ENCODE measurements around the gene ROBO1.

ROBO1 gene

DNA sequence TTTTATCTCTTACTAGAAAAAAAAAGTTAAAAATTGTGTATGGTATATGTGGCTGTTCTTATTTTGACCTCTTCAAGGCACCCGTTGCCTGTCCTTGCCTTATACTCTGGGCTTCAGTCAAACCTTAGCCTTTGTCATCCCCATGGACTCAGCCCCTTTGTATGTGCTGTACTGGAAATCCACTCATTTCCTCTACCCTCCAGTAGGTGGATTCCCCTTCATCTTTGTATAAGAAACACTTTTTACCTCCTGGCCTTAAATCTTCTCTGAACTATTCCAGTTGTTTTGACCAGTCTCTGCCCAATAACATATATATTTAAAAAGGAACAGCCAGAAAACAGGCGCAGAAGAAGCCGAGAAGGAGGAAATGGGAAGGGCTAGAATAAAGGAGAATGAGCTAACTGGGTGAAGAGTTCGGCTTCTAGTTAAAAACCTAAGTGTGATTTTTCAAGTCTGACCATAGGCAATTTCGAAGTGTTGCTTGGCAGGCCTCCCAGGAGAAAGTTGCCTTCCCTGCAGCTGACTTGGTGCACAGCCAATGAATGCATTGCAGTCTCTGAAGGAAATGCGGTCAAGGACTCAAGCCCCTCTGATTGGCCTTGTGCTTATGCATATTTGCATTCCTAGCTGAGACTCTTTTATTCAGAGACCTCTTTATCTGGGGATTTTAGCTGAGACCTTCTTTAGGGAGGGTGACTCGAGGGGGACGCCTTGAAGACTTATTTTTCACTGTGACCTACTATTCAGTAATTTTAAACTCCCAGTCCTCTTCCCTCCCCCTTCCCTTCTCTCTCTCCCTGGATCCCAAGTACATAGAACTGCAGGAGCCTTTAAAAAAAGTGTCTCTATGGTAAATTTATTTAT is 277.4 kb downstream of the ROBO1 start:
- Mint-ChIP-seq H3K27me3 (no peaks in the 10 kb centered on the region), H3K4me1 (ENCODE audit: low read depth) (no peaks in the 10 kb centered on the region), H3K4me3 (no peak overlapping the region), H3K36me3 (no peaks in the 10 kb centered on the region), H3K27ac (no peak overlapping the region), H3K9me3 (ENCODE audit: low read depth) (peaks cover 3% of the 10 kb centered on the region)

DNA sequence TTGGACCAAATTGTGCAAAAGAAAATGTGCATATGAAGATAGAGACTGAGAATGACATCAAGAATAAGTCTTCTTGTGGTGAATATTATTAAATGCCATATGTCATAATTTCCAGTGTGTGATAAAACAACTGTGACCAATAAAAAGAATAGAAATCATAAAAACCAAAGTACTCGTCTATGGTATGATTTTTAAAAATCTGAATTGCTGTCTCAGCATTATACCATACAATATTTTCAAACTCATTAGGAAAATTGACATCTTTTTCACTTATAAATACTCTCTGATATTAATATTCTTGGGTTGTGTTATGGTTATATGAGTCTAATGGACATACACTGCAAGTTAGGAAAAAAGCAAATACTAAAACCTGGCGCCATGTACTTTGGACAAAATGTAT is 279.4 kb downstream of the ROBO1 start:
- Mint-ChIP-seq H3K4me1 (ENCODE audit: low read depth) (no peaks in the 10 kb centered on the region), H3K4me3 (no peak overlapping the region), H3K27ac (no peak overlapping the region), H3K9me3 (ENCODE audit: low read depth) (peaks cover 3% of the 10 kb centered on the region), H3K27me3 (no peaks in the 10 kb centered on the region), H3K36me3 (no peaks in the 10 kb centered on the region)

GRCh38 chr3:79480746-79481145 is 287.1 kb downstream of the ROBO1 start:
- Mint-ChIP-seq H3K4me3 (no peak overlapping the region), H3K4me1 (ENCODE audit: low read depth) (no peaks in the 10 kb centered on the region), H3K36me3 (no peaks in the 10 kb centered on the region), H3K27ac (no peak overlapping the region), H3K27me3 (no peaks in the 10 kb centered on the region), H3K9me3 (ENCODE audit: low read depth) (peaks cover 1% of the 10 kb centered on the region)

DNA sequence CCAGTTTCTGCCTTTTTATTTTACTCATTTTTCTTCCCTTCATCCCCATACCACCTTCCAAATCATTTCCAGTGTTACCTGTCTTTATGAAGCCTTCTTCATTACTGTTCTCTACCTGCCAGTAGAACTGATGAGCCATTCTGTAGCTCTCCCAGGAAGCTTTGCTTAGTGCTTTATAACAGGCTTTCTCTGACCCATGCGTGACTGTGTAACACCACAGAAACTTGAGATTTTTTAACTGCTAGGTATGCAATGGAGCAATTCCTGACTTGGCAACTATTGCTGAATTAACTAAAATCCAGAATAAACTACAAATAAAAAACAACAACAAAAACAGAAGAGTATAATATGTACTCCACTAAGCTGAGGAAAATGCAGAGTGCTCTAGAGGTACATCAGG is 289.2 kb downstream of the ROBO1 start:
- Mint-ChIP-seq H3K9me3 (ENCODE audit: low read depth) (peaks cover 6% of the 10 kb centered on the region), H3K27ac (no peak overlapping the region), H3K36me3 (no peaks in the 10 kb centered on the region), H3K4me1 (ENCODE audit: low read depth) (no peaks in the 10 kb centered on the region), H3K4me3 (no peak overlapping the region), H3K27me3 (no peaks in the 10 kb centered on the region)

- Mint-ChIP-seq H3K27ac (no peak overlapping the region), H3K36me3 (no peaks in the 10 kb centered on the region), H3K4me1 (ENCODE audit: low read depth) (no peaks in the 10 kb centered on the region), H3K9me3 (ENCODE audit: low read depth) (peaks cover 6% of the 10 kb centered on the region), H3K27me3 (no peaks in the 10 kb centered on the region), H3K4me3 (no peak overlapping the region)
Measured at GRCh38 chr3:79477242-79477641, 290.6 kb downstream of the ROBO1 start.

GRCh38 chr3:79473993-79474392 is 293.8 kb downstream of the ROBO1 start:
- Mint-ChIP-seq H3K27me3 (no peaks in the 10 kb centered on the region), H3K9me3 (ENCODE audit: low read depth) (peaks cover 6% of the 10 kb centered on the region), H3K36me3 (no peaks in the 10 kb centered on the region), H3K4me1 (ENCODE audit: low read depth) (no peaks in the 10 kb centered on the region), H3K4me3 (no peak overlapping the region), H3K27ac (no peak overlapping the region)

DNA sequence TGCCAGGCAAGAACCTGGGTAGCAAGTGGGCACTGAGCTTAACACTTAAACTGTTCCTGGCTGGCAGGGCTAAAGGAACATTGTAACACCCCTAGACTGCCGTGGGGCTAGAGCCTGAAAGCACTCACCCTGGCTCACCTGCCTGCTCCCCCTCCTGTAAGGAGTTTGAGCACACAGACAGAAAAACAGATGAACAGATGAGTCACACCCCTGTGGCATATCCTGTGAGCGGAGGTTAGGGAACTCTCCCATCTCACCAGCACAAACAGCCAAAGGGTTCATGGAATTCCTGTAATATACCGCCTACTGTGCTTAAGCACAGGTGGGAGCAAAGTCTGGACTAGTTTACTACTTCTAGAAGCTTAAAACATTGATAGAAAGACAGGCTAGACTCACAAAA is 300.1 kb downstream of the ROBO1 start:
- Mint-ChIP-seq H3K27me3 (no peaks in the 10 kb centered on the region), H3K27ac (no peak overlapping the region), H3K4me3 (no peak overlapping the region), H3K9me3 (ENCODE audit: low read depth) (peaks cover 6% of the 10 kb centered on the region), H3K4me1 (ENCODE audit: low read depth) (no peaks in the 10 kb centered on the region), H3K36me3 (no peaks in the 10 kb centered on the region)

- Mint-ChIP-seq H3K4me1 (ENCODE audit: low read depth) (no peaks in the 10 kb centered on the region), H3K4me3 (no peak overlapping the region)
Measured at GRCh38 chr3:79461129-79461792, 306.5 kb downstream of the ROBO1 start.

DNA sequence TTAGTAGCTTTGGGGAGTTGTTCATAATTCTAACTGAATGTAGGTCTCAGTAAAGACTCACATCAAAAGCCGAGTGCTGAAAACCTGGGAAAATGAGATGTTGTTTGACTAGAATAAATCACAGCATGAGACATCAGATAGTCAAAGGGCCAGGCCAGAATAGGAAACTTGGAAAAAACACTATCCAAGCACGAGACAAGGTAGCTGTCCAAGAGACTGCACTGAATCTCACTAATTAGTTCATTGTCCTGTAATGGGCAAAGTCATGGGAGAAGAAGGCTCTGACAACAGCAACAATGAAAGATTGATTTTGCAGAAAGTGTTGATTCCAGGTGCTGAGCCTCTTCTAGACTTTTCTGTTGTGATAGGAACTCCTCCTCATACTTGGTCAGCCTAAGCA is 314.2 kb downstream of the ROBO1 start:
- no peaks in the 10 kb centered on the region for H3K36me3 Mint-ChIP-seq
- no peaks in the 10 kb centered on the region for H3K4me1 Mint-ChIP-seq (ENCODE audit: low read depth)
- no peak overlapping the region for H3K27ac Mint-ChIP-seq
- H3K4me3 Mint-ChIP-seq, result no peak overlapping the region
- H3K9me3 Mint-ChIP-seq (ENCODE audit: low read depth), result no peaks in the 10 kb centered on the region
- H3K27me3 Mint-ChIP-seq, result no peaks in the 10 kb centered on the region

More at GRCh38 chr3:79461129-79461792, 306.5 kb downstream of the ROBO1 start:
- H3K27ac Mint-ChIP-seq, result no peak overlapping the region
- no peaks in the 10 kb centered on the region for H3K36me3 Mint-ChIP-seq
- no peaks in the 10 kb centered on the region for H3K27me3 Mint-ChIP-seq
- peaks cover 13% of the 10 kb centered on the region for H3K9me3 Mint-ChIP-seq (ENCODE audit: low read depth)

GRCh38 chr3:79436387-79436786 is 331.4 kb downstream of the ROBO1 start:
- peaks cover 4% of the 10 kb centered on the region for H3K9me3 Mint-ChIP-seq (ENCODE audit: low read depth)

DNA sequence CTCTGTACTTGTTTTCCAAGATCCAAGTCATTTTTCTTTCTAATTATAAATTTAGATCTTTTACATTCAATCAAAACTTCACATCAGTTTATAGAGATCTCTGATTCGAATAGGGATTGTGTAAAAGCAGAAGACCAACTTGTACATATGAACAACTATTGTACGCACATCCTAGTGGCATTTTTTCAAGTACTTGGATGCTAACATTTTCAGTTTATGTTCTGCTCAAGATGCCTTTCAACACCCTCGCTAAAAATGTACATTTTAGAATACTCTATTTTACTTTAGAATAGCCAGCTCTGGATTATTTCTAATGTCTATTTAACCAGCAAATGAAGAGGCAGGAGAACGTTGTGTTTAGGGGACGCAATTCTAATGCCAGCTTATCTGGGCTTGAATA is 340.7 kb downstream of the ROBO1 start:
- no peaks in the 10 kb centered on the region for H3K27me3 Mint-ChIP-seq
- H3K36me3 Mint-ChIP-seq, result no peaks in the 10 kb centered on the region
- H3K27ac Mint-ChIP-seq, result no peak overlapping the region
- no peaks in the 10 kb centered on the region for H3K4me1 Mint-ChIP-seq (ENCODE audit: low read depth)
- H3K4me3 Mint-ChIP-seq, result no peak overlapping the region
- peaks cover 3% of the 10 kb centered on the region for H3K9me3 Mint-ChIP-seq (ENCODE audit: low read depth)

More at GRCh38 chr3:79436387-79436786, 331.4 kb downstream of the ROBO1 start:
- Mint-ChIP-seq H3K36me3 (no peaks in the 10 kb centered on the region), H3K4me1 (ENCODE audit: low read depth) (no peaks in the 10 kb centered on the region), H3K4me3 (no peak overlapping the region), H3K27ac (no peak overlapping the region), H3K27me3 (no peaks in the 10 kb centered on the region)

GRCh38 chr3:79424811-79425210 is 343.0 kb downstream of the ROBO1 start:
- no peaks in the 10 kb centered on the region for H3K36me3 Mint-ChIP-seq
- H3K4me3 Mint-ChIP-seq, result no peak overlapping the region
- no peak overlapping the region for H3K27ac Mint-ChIP-seq
- peaks cover 11% of the 10 kb centered on the region for H3K9me3 Mint-ChIP-seq (ENCODE audit: low read depth)
- H3K27me3 Mint-ChIP-seq, result no peaks in the 10 kb centered on the region
- H3K4me1 Mint-ChIP-seq (ENCODE audit: low read depth), result no peaks in the 10 kb centered on the region

DNA sequence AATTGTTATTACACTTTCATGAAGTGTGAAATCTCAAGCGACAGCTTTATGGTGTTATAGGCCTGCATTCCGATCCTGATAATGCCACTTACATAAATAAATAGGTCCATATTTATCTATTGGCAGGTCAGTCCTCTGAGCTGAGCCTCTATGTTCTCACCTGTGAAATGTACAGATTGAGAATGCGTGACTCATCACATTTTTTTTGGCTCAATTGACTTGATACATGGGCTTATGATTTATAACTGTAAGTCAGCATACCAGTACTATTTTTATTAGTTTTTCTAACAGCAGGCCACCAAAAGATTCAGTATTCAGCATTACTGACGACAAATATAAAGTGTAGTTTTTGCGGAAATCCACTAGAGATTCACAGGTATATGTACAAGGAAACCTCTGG is 344.4 kb downstream of the ROBO1 start:
- H3K9me3 Mint-ChIP-seq (ENCODE audit: low read depth), result peaks cover 11% of the 10 kb centered on the region
- no peaks in the 10 kb centered on the region for H3K27me3 Mint-ChIP-seq
- no peak overlapping the region for H3K27ac Mint-ChIP-seq
- no peak overlapping the region for H3K4me3 Mint-ChIP-seq
- H3K4me1 Mint-ChIP-seq (ENCODE audit: low read depth), result no peaks in the 10 kb centered on the region
- no peaks in the 10 kb centered on the region for H3K36me3 Mint-ChIP-seq

- H3K9me3 Mint-ChIP-seq (ENCODE audit: low read depth), result peaks cover 11% of the 10 kb centered on the region
- no peaks in the 10 kb centered on the region for H3K27me3 Mint-ChIP-seq
- H3K36me3 Mint-ChIP-seq, result no peaks in the 10 kb centered on the region
- no peak overlapping the region for H3K4me3 Mint-ChIP-seq
- no peak overlapping the region for H3K27ac Mint-ChIP-seq
- H3K4me1 Mint-ChIP-seq (ENCODE audit: low read depth), result no peaks in the 10 kb centered on the region
Measured at GRCh38 chr3:79421273-79421672, 346.5 kb downstream of the ROBO1 start.

DNA sequence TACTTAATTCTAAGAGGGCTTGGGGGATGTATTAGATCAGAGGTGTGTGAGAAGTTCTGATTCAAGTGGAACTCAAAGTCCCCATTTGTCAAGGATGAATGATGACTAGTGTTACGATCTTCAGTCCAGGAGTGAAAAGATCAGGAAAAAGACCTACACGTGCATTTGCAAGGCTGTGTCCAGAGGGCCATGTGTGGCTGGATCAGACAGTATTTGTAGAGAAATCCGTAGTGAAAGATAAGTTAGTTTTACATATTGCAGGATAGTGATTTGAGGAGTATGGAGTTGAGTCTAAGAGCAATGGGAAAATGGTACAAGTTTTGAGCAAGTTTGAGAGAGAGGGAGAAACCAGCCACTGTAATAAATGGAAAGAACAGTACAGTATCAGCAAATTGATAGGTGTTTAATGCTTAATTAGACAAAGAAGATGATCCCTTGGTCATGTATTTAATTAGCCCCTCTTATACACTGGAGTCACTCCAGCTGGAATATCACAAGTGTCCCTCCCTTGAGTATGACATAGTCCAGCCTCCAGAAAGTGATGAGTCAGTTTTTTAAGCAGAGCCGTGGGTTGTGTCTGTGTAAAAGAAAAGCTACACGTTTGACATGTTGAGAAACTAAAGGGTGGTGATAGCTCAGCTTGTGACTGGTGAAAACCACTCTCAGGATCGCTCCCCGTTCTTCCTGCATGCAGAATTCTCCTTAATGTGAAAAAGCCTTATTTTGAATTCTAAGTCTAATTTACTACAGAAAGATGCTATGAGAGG is 348.8 kb downstream of the ROBO1 start:
- H3K27me3 Mint-ChIP-seq, result no peaks in the 10 kb centered on the region
- H3K27ac Mint-ChIP-seq, result no peak overlapping the region
- no peak overlapping the region for H3K4me3 Mint-ChIP-seq
- H3K9me3 Mint-ChIP-seq (ENCODE audit: low read depth), result peaks cover 23% of the 10 kb centered on the region
- H3K4me1 Mint-ChIP-seq (ENCODE audit: low read depth), result no peaks in the 10 kb centered on the region
- no peaks in the 10 kb centered on the region for H3K36me3 Mint-ChIP-seq
